Posterior cingulate gyrus (tissue), 11 donors: ENCODE data around the gene SLC37A1.
"Not testable (repeated sequence)": the region's sequence is repeated elsewhere in the genome, so short reads cannot be mapped to it uniquely, and the experiment has no call there.

Experiments used
- DNase-seq, 10 donors: peaks; one replicate each; pipeline versions ENCODE4 v3.0.0 to v3.0.0-alpha.2; 2020 to 2021; ENCODE audit warnings: mixed read lengths in 3 of 10
- intact Hi-C: fragments of 100-400 bp; cut with DNase I; formaldehyde crosslinking; loops from one replicate; pipeline ENCODE4 v1.15.1; 2023

Gene SLC37A1

GRCh38 chr21:42513151-42513984 lies at the start of gene SLC37A1:
TSS of gene SLC37A1 (plus strand) at chr21:42513852. CDS start at chr21:42518455, 4,603 bp downstream.
- peak in 4 of 10 donors; percentile 26 to 87 (median 34) for DNase-seq
- intact Hi-C loops: no loop called here

- DNase-seq: peak in 4 of 10 donors; percentile 41 to 76 (median 49)
- intact Hi-C loops: no loop called here
Observed at GRCh38 chr21:42463861-42464515, 49.7 kb upstream of the SLC37A1 start.

DNA sequence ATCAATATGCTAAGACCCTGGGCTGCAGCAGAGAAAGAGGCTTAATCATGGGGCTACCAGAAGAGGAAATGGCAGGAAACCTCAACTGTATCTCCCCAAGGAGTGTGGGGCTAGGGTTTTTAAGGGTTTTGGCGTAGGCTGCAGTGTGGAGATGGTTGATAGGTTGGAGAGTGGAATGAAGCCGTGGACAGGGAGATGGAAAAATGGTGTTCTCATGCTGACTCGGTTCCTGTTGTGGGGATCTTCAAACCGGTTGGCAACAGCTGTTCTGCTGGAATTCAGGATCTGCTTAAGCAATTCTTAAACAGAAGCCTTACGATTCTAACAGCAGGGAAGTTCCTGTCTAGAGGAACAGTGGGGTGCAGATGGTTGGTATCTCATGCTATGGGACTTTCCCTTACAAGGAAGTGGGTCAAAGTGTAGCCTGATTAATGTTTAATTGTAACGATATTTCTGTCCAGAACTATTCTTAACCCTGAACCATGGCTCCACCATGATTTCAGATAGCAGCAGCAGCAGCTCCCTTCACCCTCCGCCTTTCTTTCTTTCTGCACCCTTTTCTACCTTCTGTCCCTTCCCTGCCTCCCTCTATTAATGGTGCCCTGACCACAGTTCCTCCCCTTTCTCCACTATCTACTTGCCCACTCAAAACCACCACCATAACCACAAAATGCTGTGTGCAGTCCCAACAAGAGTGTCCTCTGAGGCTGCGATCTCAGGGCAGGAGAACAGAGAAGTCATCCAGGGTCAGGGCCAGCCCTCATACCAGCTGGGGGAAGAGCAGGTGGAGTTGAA lies 48.4 kb upstream of the SLC37A1 start:
- intact Hi-C loops: no loop called here
- DNase-seq: no peak

DNA sequence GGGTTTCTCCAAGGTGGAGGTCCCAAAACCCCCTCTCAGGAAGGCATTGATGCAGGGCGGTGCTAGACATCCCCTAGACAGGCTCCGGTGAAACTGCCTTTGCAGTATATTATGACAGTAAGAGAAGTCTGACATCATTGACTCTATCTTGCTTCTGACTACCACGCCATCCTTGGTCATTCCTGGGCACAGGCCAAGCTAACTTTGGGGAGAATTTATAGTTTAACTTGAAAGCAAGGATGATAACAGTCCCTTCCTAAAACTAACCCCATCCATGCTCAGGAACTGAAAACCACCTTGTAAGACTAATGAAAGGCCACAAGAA lies 47.9 kb upstream of the SLC37A1 start:
- intact Hi-C loops: no loop called here
- no peak for DNase-seq

DNA sequence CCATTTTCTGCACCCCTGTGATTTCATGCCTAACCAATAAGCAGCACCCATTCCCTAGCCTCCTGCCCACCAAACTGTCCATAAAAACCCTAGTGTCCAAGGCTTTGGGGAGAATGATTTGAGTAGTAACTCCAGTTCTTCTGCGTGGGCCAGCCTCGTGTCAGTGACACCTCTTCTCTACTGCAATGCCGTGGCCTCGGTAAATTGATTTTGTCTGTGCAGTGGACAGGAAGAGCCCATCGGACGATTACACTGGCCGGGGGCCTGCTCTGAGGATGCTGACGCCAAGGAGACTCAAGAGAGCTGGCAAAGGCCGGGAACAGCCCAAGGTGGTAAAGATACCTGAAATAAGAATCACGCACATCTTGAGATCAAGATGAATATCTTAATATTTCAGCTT lies 47.0 kb upstream of the SLC37A1 start:
- intact Hi-C loops: no loop called here
- DNase-seq: no peak

DNA sequence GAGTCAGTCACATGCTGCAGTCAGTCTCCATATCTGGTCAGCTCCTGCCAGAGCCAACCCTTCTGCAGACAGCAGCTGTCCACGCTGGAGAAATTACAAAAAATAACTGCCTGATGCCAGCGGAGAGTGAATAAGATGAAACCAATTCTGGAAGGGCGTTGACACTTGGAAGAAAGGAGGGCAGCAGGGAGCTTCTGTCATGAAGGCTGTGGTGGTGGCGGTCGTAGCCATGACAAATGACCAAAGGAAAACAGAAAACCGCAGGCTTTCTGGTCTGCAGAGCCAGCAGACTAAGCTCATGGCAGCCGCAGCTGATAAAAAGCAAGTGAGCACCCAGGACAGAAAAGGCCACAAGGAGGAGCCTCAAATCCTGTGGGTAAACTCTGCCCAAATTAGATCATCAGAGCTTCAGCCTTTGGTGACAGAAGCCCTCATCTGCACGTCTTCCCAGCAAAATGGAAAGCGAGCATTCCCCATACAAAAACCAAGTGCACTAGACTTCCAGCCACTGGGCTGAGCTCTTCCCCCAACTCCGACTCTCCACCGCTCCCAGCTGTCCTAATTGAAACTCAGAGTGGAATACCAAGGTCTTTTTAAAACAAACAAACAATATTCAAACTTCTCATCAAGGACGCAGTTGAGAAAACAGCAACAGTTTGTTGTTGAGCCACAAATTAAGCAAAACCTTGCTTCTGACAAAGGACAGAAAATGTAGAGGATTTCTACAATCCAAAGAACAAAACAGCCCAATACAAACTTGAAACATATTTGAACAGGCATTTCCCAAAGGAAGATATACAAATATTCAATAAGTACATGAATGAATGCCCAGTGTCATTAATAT lies 46.3 kb upstream of the SLC37A1 start:
- intact Hi-C loops: no loop called here
- peak in 1 of 10 donors; percentile 68 for DNase-seq

GRCh38 chr21:42468491-42469131 lies 45.0 kb upstream of the SLC37A1 start:
- DNase-seq: no peak
- intact Hi-C loops: no loop called here

DNA sequence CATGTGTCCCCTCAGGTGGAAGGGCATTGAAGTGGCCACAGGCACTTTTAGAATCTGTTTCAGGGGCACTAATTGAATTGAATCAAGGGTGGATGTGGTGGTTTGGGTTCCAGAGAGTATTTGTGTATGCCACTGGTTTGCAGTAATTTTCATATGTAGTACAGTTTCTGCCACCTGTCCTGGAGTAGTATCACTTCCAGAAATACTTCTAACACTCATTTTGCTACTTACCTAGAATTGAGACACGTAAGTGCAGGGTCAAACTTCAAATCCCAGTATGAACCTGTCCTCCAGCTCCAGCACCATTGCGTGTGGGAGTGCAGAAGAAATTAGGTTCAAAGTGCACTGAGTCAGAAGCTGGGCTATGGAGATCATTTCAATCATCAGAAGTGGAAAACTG lies 44.4 kb upstream of the SLC37A1 start:
- intact Hi-C loops: no loop called here
- DNase-seq: no peak

- intact Hi-C loops, DNase-seq: not testable (repeated sequence)
Observed at GRCh38 chr21:42469726-42470125, 43.9 kb upstream of the SLC37A1 start.

- DNase-seq: no peak
- intact Hi-C loops: no loop called here
Observed at GRCh38 chr21:42471206-42471605, 42.4 kb upstream of the SLC37A1 start.

DNA sequence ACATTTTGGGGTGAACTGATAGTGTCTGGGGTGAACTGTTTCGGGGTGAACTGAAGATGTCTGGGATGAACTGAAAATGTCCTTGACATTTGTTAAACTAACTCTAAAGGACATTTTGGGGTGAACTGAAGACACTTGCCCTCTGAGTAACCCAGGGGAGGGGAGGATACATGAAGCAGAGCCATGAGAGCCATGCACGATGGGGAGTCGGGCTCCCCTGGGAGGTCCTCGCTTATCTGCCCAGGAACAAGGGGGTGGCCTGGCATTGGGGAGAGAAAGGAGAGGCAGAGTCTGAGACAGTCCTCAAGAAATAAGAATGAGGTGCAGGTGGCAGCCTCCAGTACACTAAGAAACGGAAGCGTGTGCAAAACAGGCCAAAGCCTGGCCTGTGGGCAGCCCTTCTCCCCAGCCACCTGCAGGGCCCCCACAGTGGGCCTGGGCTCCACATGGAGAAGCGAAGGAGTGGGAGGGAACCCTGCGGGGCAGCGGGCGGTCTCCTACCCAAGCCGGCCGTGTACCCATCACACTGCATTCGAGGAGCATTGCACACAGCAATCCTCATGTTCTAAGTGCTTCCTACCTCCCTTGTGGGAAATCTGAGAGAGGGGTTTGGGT lies 41.8 kb upstream of the SLC37A1 start:
- intact Hi-C loops: no loop called here
- DNase-seq: no peak

DNA sequence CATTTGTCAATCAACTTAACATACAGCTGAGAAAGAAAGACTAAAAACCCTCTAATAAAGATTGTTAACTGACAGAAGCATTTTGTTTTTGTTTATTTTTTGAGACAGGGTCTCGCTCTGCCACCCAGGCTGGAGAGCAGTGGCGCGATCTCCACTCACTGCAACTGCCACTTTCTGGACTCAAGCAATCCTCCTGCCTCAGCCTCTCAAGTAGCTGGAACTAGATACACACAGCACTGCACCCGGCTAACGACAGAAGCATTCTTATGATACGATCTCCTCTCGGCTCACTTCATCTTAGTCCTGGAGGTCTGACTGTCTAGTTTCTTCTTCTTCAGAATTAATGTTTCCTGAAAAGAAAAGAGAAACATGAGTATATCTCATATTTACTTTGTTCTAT lies 41.1 kb upstream of the SLC37A1 start:
- DNase-seq: no peak
- intact Hi-C loops: no loop called here

- no peak for DNase-seq
- intact Hi-C loops: no loop called here
Observed at GRCh38 chr21:42473498-42474042, 40.1 kb upstream of the SLC37A1 start.

GRCh38 chr21:42474043-42474831 lies 39.4 kb upstream of the SLC37A1 start:
- DNase-seq: no peak
- intact Hi-C loops: no loop called here

- intact Hi-C loops: no loop called here
Observed at GRCh38 chr21:42475036-42475435, 38.6 kb upstream of the SLC37A1 start.

GRCh38 chr21:42475526-42476387 lies 37.9 kb upstream of the SLC37A1 start:
- intact Hi-C loops: no loop called here
- no peak for DNase-seq

More at GRCh38 chr21:42475036-42475435, 38.6 kb upstream of the SLC37A1 start:
- no peak for DNase-seq
